C4-2B (cell line): ENCODE data around the gene SCYGR7.

Source experiments
- CTCF ChIP-seq: fragments of 450-650 bp; conservative IDR thresholded peaks from 2 replicates; pipeline ENCODE4 v1.5.1; 2017; ENCODE audit warnings: mild to moderate bottlenecking
- ZFX ChIP-seq: fragments of 450-650 bp; IDR thresholded peaks from 2 replicates; pipeline ENCODE4 v1.6.1; 2017

GRCh38 chr2:227710986-227711385 lies 17.1 kb upstream of the SCYGR7 start:
- TF ChIP-seq CTCF (no peak), ZFX (no peak)
